K562 (cell line): Measurements from ENCODE around the gene GIGYF1. TPM values are rescaled to one million over a fixed set of nuclear protein-coding genes. Genes with fewer than 3 reads are reported as not detected.

Experiments
- BCL6 ChIP-seq: fragments of 250-450 bp; sonication (Bioruptor Pico); IDR thresholded peaks from 2 replicates; pipeline ENCODE4 v1.4.0; 2020
- BHLHE40 ChIP-seq: IDR thresholded peaks from 2 replicates; pipeline ENCODE4 v1.6.1; 2011; ENCODE audit warnings: low read length, improper control_type of control experiment
- CBX1 ChIP-seq: sonication (generic); IDR thresholded peaks from 2 replicates; pipeline ENCODE4 v1.6.1; 2016; ENCODE audit warnings: antibody characterized with exemption, low read depth, mild to moderate bottlenecking
- CREB1 ChIP-seq, 2 experiments: sonication (generic) in 1 of 2; formaldehyde crosslinking in 1 of 2; IDR thresholded peaks; 2 replicates each; pipeline versions ENCODE4 v1.6.1 to v1.8.0; 2012 to 2022; ENCODE audit warnings: inconsistent platforms in 1 of 2, mild to moderate bottlenecking in 1 of 2, missing genetic modification reagents in 1 of 2, moderate library complexity in 1 of 2
- FOXK1 ChIP-seq: sonication (generic); formaldehyde crosslinking; IDR thresholded peaks from 2 replicates; pipeline ENCODE4 v1.8.0; 2022; ENCODE audit warnings: missing genetic modification reagents, mild to moderate bottlenecking, borderline replicate concordance
- GTF2A2 ChIP-seq: IDR thresholded peaks from 2 replicates; pipeline ENCODE4 v1.6.1; 2016; ENCODE audit warnings: mild to moderate bottlenecking, missing genetic modification characterization, missing compliant biosample characterization
- HDAC3 ChIP-seq: fragments of 450-650 bp; IDR thresholded peaks from 2 replicates; pipeline ENCODE4 v1.6.1; 2018; ENCODE audit warnings: borderline replicate concordance, mild to moderate bottlenecking, moderate library complexity; ENCODE audit not compliant: partially characterized antibody
- HES1 ChIP-seq: fragments of 450-650 bp; IDR thresholded peaks from 2 replicates; pipeline ENCODE4 v1.6.1; 2016; ENCODE audit warnings: low read depth, mild to moderate bottlenecking, moderate library complexity
- HNRNPH1 ChIP-seq: fragments of 200-400 bp; formaldehyde crosslinking; optimal IDR thresholded peaks from 2 replicates; pipeline ENCODE3; 2017; ENCODE audit warnings: low read depth, mild to moderate bottlenecking, low read length, moderate library complexity
- JUNB ChIP-seq: fragments of 450-650 bp; formaldehyde crosslinking; conservative IDR thresholded peaks from 2 replicates; pipeline ENCODE4 v1.4.0; 2020; ENCODE audit warnings: mild to moderate bottlenecking
- MCM3 ChIP-seq: fragments of 450-650 bp; IDR thresholded peaks from 2 replicates; pipeline ENCODE4 v1.6.1; 2016
- NELFE ChIP-seq: IDR thresholded peaks from 2 replicates; pipeline ENCODE4 v1.6.1; 2011; ENCODE audit warnings: mild to moderate bottlenecking; ENCODE audit not compliant: insufficient read depth, insufficient read length
- NEUROD1 ChIP-seq: fragments of 150-350 bp; IDR thresholded peaks from 2 replicates; pipeline ENCODE4 v1.6.1; 2014; ENCODE audit warnings: borderline replicate concordance, low read length, low read depth; ENCODE audit not compliant: partially characterized antibody
- SREBF1 ChIP-seq: fragments of 150-350 bp; IDR thresholded peaks from 2 replicates; pipeline ENCODE4 v1.6.1; 2014; ENCODE audit warnings: antibody characterized with exemption, low read depth, low read length, borderline replicate concordance
- TAF7 ChIP-seq: fragments of 450-650 bp; IDR thresholded peaks from 2 replicates; pipeline ENCODE4 v1.6.1; 2016; ENCODE audit warnings: missing genetic modification characterization, missing compliant biosample characterization
- ZKSCAN3 ChIP-seq: fragments of 250-450 bp; sonication (Bioruptor Pico); IDR thresholded peaks from 2 replicates; pipeline ENCODE4 v1.4.0; 2020
- ZNF586 ChIP-seq: fragments of 450-650 bp; formaldehyde crosslinking; conservative IDR thresholded peaks from 2 replicates; pipeline ENCODE4 v1.4.0; 2020; ENCODE audit warnings: mild to moderate bottlenecking, moderate library complexity
- ZNF644 ChIP-seq: fragments of 200-800 bp; sonication (Bioruptor generic); IDR thresholded peaks from 2 replicates; pipeline ENCODE4 v1.6.1; 2016; ENCODE audit warnings: low read depth, missing genetic modification characterization, missing compliant biosample characterization
- polyA plus RNA-seq, 8 experiments: library from polyadenylated mRNA; depleted of rRNA in 4 of 8; stranded (reverse) in 5 of 8; unstranded in 3 of 8; fragments of >200 nt; fragmentation: Nextera tagmentation in 2 of 8; fragmentation: Illumina TruSeq in 1 of 8; extraction: Ambion mirVana in 2 of 8; extraction: Trizol in 1 of 8; gene quantifications; 2 replicates each; pipeline versions ENCODE4 v1.2.1 to v1.2.3, GENCODE V29; 2011 to 2014; ENCODE audit warnings: inconsistent platforms in 1 of 8, missing spikeins in 1 of 8
- total RNA-seq, 7 experiments: library from RNA; depleted of rRNA in 6 of 7; stranded (reverse); fragments of >200 nt in 6 of 7; fragmentation: Illumina TruSeq in 2 of 7; extraction: Trizol in 2 of 7; gene quantifications; 2 replicates each; pipeline versions ENCODE4 v1.2.1 to v1.2.3, GENCODE V29; 2011 to 2021; ENCODE audit warnings: low replicate concordance in 1 of 7
- TF ChIP-seq, protein P1 (sequence below): sonication (generic); formaldehyde crosslinking; IDR thresholded peaks from 2 replicates; pipeline ENCODE4 v1.9.0; 2022; ENCODE audit warnings: mild to moderate bottlenecking, missing genetic modification reagents
- TF ChIP-seq, protein P2 (sequence below), 2 experiments: fragments of 450-650 bp; IDR thresholded peaks; 2 replicates each; pipeline ENCODE4 v1.6.1; 2016

Gene GIGYF1
- total and polyA plus RNA-seq, 9 of the 15 experiments (the other 6 are each of a cell fraction or from before 2014, with no cell fraction given): 0.56 to 76.2 (median 16.8) TPM

DNA sequence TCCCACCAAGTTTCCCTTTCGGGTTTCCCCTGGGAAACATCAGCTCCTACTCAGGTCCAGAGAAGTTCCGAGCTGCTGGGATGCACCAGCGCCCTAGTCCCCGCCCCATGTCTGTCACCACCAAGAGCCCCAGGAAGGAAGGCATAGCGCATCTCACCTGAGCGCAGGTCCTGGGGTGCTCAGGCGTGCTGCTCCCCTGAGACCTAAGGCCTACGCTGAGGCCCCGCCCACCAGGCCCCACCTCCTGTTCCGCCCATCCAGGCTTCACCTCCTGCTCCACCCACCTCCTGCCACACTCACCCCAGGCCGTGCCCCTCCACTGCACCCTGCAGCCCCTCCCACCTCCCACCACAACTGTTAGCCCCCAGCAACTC is 51.5 kb downstream of the GIGYF1 start (continued):
- no peak for TF ChIP-seq MCM3
- TF ChIP-seq, protein P1, sequence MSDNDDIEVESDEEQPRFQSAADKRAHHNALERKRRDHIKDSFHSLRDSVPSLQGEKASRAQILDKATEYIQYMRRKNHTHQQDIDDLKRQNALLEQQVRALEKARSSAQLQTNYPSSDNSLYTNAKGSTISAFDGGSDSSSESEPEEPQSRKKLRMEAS (CRISPR knock-in tag): no peak
- TF ChIP-seq HES1: no peak
- TF ChIP-seq ZNF586 (CRISPR knock-in tag): no peak
- TF ChIP-seq FOXK1 (CRISPR knock-in tag): no peak
- TF ChIP-seq BHLHE40: no peak
- TF ChIP-seq CBX1: no peak
- TF ChIP-seq TAF7 (tag): no peak
- TF ChIP-seq HNRNPH1: no peak
- TF ChIP-seq BCL6 (CRISPR knock-in tag): no peak
- TF ChIP-seq NEUROD1: peak; percentile 38
- TF ChIP-seq GTF2A2: no peak
- TF ChIP-seq HDAC3: no peak
- TF ChIP-seq CREB1 (IDR thresholded peaks at IDR 0.05): no peak
- no peak for TF ChIP-seq CREB1 (CRISPR knock-in tag; IDR thresholded peaks at IDR 0.05)
- TF ChIP-seq, protein P2, sequence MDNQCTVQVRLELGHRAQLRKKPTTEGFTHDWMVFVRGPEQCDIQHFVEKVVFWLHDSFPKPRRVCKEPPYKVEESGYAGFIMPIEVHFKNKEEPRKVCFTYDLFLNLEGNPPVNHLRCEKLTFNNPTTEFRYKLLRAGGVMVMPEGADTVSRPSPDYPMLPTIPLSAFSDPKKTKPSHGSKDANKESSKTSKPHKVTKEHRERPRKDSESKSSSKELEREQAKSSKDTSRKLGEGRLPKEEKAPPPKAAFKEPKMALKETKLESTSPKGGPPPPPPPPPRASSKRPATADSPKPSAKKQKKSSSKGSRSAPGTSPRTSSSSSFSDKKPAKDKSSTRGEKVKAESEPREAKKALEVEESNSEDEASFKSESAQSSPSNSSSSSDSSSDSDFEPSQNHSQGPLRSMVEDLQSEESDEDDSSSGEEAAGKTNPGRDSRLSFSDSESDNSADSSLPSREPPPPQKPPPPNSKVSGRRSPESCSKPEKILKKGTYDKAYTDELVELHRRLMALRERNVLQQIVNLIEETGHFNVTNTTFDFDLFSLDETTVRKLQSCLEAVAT (IDR thresholded peaks at IDR 0.05): no peak
- no peak for TF ChIP-seq ZNF644 (tag)
- no peak for TF ChIP-seq JUNB (CRISPR knock-in tag)
- no peak for TF ChIP-seq ZKSCAN3 (CRISPR knock-in tag)
- no peak for TF ChIP-seq SREBF1
- no peak for TF ChIP-seq NELFE
